T1000 (cell line): Measurements from ENCODE around the gene RAB9B.
"Not testable (repeated sequence)": the region's sequence is repeated elsewhere in the genome, so short reads cannot be mapped to it uniquely, and the experiment has no call there.

ENCODE experiments used
- DNase-seq: peaks from one replicate; lab custom pipeline; 2025; ENCODE audit warnings: mixed read lengths; lab: John Stamatoyannopoulos, UW

The RAB9B gene

GRCh38 chrX:103831803-103832544 is at the start of gene RAB9B:
TSS of gene RAB9B (minus strand) at chrX:103832257. CDS start at chrX:103825784, 6,473 bp downstream.
- DNase-seq, result peak; percentile 27

- no peak for DNase-seq
These were observed 47.3 kb upstream of the RAB9B start for GRCh38 chrX:103879339-103879738.

- no peak for DNase-seq
These were observed 46.5 kb upstream of the RAB9B start for GRCh38 chrX:103878466-103879122.

DNA sequence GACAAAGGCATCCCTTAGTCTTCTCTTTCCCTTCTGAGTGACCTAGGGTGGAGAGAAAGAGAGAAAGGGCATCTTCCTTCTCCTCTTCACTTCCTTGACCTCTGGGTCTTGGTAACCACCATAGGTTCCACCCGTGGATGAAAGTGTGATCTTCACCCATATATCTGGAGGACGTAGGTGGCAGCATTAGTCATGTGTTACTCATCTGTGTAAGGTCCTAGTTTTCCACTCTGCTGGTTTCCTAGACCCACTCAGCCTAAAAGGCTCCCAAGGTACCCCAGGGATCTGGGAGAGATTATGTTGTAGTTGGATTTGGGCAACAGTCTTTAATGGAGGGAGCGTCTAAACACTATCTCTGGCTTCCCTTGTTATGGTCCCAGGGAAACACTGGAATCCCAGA is 45.5 kb upstream of the RAB9B start:
- DNase-seq, result no peak

DNA sequence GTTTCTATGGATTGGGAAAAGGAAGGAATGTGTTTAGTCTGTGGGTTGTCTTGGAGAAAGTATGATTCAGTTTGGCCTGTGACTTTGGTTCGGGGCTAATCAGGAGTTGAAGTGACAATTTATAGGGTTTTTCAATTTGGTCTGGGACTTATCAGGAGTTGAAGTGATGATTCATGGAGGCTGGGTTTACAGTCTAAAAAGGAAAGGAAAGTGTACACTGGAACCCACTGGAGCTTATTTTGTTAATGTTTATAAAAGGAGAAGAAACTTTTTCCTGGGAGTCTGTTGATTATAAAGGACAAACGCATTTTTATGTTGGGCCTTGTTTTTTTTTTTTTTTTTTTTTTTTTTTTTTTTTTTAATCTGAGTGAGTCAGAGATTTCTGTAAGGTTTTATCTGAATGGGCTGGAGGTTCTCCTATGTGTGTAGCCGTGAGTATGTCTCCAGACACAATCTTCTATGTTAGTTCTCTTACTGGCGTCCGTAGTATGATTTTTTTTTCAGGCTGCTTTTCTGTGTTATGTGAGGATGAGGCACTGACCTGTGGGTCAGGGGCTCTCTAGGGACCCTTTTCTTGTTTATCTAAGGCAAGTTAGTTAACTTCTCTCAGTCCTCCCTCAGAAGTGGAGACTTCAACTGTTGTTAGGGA is 33.0 kb upstream of the RAB9B start:
- DNase-seq, result no peak

DNA sequence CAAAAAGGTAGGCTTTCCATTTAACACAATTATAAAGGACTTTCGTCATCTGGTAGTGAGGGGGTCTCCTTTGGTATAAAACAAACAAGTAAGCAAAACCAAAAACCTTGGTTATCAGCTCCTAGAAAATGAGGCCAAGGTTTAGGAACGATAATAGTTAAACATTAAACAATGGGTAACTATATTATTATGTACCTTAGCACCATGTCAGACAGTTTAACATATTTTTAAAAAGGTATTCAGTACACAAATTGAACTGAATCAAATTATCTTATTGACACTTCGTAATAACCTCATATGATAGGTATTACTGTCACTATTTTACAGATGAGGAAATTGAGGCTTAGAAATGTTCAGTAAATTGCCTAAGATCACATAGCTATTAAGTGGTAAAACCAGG is 32.1 kb upstream of the RAB9B start:
- no peak for DNase-seq

GRCh38 chrX:103861200-103861599 is 29.1 kb upstream of the RAB9B start:
- DNase-seq, result no peak

DNA sequence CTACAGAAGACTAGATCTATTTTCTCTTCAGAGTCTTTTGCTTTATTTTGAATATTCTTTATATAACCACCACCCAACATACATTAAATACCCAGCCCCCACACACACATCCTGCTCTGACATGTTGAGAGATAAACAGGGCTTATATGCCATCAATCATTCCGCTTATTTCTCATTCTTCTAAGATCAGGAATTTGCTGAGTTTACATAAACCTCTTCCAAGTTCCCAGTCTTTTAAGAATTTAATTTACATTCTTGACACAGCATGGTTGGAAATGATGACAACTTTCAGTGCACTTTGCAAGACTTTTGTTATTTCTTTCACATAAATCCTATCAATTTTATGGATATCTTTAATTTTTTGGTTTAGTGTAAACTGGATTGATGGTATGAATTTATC is 17.5 kb upstream of the RAB9B start:
- DNase-seq, result no peak

GRCh38 chrX:103847174-103847870 is 15.3 kb upstream of the RAB9B start:
- DNase-seq, result no peak

DNA sequence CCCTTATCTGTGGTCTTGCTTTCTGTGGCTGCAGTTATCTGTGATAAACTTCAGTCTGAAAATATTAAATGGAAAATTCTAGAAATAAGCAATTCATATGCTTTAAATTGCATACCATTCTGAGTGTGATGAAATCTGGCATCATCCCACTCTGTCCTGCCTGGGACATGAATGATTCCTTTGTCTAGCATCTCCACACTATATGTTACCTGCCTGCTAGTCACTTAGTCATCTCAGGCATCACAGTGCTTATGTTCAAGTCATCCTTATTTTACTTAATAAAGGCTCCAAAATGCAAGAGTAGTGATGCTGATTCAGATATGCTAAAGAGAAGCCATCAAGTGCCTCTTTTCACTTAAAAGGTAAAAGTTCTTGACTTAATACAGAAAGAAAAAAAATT is 14.3 kb upstream of the RAB9B start:
- DNase-seq, result no peak

GRCh38 chrX:103845165-103845653 is 13.2 kb upstream of the RAB9B start:
- peak; percentile 21 for DNase-seq

GRCh38 chrX:103839404-103839803 is 7.3 kb upstream of the RAB9B start:
- DNase-seq, result no peak

DNA sequence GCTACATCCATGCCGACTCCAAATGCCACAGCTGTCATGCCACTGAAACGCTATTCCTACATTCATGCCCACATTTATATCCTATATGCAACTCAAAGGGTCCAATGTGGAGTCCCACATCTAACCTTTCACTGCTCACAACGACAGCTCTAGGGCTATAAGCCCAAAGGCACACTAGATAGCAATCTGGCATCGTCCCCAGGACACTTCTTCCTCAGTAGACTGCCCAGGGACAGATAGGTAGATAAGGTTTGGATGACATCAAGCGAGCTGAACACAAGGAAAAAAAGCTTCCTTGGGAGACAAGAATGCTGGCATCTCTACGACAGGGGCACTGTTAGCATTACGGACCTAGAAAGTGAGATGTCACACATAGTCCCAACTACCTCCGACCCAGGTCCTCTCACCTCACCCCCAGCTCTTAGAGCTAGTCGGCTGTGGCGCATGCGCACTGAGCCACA is 685 bp downstream of the RAB9B start:
- no peak for DNase-seq

GRCh38 chrX:103830848-103831247 is 1.2 kb downstream of the RAB9B start:
- DNase-seq, result no peak

DNA sequence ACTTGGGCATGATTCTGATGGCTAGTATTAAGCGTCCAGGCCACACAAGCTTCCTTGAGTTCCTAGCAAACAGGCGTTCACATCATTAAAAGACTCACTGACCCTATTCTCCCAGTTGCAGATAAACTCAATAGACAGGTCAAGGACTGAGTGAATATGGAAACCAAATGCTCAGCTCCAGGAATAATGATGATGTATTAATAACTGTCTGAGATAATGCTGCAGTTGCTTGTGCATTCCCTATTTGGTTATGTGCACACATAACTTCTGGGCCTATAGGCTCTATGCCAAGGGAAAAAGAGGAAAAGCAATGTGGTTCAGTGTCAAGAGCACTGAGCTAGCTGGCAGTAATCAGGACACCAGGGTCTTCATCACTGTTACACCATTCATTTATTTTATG is 3.5 kb downstream of the RAB9B start:
- DNase-seq, result no peak

DNA sequence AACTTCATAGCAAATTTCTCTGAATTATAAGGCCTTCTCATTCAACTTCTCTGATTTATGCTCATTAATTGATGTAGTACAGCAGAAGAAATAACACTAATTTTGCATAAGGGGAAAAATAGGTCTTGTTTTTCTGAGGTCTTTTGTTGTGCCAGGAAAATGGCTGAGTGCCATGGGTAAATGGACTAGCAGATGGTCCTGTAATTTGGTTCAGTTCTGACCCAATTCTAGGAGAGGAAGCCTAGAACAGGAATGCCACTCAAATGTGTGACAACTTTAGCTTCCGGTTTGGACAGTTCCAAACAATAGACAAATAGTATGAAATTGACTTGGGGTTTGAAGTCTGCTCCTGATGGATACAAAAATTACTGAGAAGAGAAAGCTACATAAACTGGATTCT is 6.2 kb downstream of the RAB9B start:
- no peak for DNase-seq

GRCh38 chrX:103823591-103823990 is 8.5 kb downstream of the RAB9B start:
- DNase-seq, result no peak

- DNase-seq, result not testable (repeated sequence)
These were observed 11.3 kb downstream of the RAB9B start for GRCh38 chrX:103820802-103821201.

DNA sequence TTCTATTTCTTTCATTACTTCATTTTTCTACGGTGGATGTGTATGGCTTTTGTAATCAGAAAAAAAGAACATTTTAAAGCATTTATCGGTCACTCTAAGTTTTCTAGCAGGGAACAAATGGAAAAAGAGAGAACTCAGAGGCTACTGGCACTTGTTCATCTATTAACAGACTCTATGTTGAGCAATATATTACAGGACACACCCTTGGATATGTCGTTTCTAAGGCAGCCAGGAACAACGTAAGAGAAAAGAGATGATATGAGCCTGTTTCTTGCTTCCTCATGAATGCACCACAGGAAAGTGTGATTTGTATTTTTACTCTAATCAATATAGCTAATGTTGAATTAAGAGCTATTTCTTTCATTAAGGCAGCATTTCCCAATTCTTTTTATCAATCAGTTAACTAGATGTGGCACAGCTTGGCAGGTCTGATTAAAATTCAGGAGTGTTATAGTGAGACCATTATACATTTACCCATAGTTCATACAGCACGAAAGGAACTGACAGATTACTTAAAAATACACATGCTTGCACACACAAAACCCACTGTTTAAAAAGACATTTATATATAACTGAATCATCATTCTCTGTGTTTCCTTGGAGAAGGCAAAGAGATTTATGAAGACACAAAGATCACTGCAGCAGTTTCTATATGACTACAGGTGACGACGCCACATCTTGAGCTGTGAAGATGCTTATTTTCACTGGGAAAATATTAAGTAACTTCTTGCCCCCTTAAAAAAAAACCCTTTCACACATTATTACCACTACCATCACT is 13.0 kb downstream of the RAB9B start:
- no peak for DNase-seq

GRCh38 chrX:103817502-103817901 is 14.6 kb downstream of the RAB9B start:
- no peak for DNase-seq

GRCh38 chrX:103817101-103817500 is 15.0 kb downstream of the RAB9B start:
- DNase-seq, result not testable (repeated sequence)
